HUES48 (cell line): ENCODE data around the gene ANKRD27.

Source experiments
- H3K27ac ChIP-seq: one replicate; pipeline ENCODE4 v1.7.0; 2013; ENCODE audit warnings: low read depth, low read length, inconsistent platforms
- H3K27me3 ChIP-seq: 2 replicates; pipeline ENCODE4 v1.6.1; 2013; ENCODE audit warnings: mild to moderate bottlenecking, low read length; ENCODE audit not compliant: control insufficient read depth, insufficient read depth
- H3K36me3 ChIP-seq: 2 replicates; pipeline ENCODE4 v1.6.1; 2013; ENCODE audit warnings: low read length; ENCODE audit not compliant: control insufficient read depth, insufficient read depth
- H3K4me1 ChIP-seq: 2 replicates; pipeline ENCODE4 v1.6.1; 2013; ENCODE audit warnings: mild to moderate bottlenecking, low read length; ENCODE audit not compliant: control insufficient read depth, insufficient read depth
- H3K4me3 ChIP-seq: 2 replicates; pipeline ENCODE4 v1.5.1; 2013; ENCODE audit warnings: mild to moderate bottlenecking, low read depth, low read length
- H3K9ac ChIP-seq: 2 replicates; pipeline ENCODE4 v1.6.1; 2013; ENCODE audit warnings: mild to moderate bottlenecking, low read depth, low read length, moderate library complexity
- H3K9me3 ChIP-seq: 2 replicates; pipeline ENCODE4 v1.6.1; 2013; ENCODE audit warnings: low read length; ENCODE audit not compliant: control insufficient read depth, insufficient read depth

The ANKRD27 gene

GRCh38 chr19:32555786-32556185 lies 119.2 kb downstream of the ANKRD27 start:
- Histone ChIP-seq H3K9me3 (no peaks in the 10 kb centered on the region), H3K36me3 (no peaks in the 10 kb centered on the region), H3K4me1 (no peaks in the 10 kb centered on the region), H3K4me3 (no peak overlapping the region), H3K9ac (no peak overlapping the region), H3K27ac (no peak overlapping the region), H3K27me3 (no peaks in the 10 kb centered on the region)

- H3K4me1 ChIP-seq = no peaks in the 10 kb centered on the region
- no peaks in the 10 kb centered on the region for H3K27me3 ChIP-seq
- no peak overlapping the region for H3K4me3 ChIP-seq
- no peaks in the 10 kb centered on the region for H3K36me3 ChIP-seq
- H3K27ac ChIP-seq = no peak overlapping the region
- H3K9ac ChIP-seq = no peak overlapping the region
- H3K9me3 ChIP-seq = no peaks in the 10 kb centered on the region
These were observed 124.3 kb downstream of the ANKRD27 start for GRCh38 chr19:32550666-32551065.
